H9 (cell line): ENCODE measurements around the gene ATG14. TPM values are rescaled to one million over a fixed set of nuclear protein-coding genes. Genes with fewer than 3 reads are reported as not detected.

ENCODE experiments used
- DNase-seq: peaks from one replicate; pipeline ENCODE4 v3.0.0-alpha.2; 2017
- H2AFZ ChIP-seq: one replicate; pipeline ENCODE4 v1.6.1; 2013; ENCODE audit warnings: mild to moderate bottlenecking, low read length, control low read depth, moderate library complexity
- H2AK5ac ChIP-seq: 2 replicates; pipeline ENCODE4 v1.6.1; 2013; ENCODE audit warnings: low read length, control low read depth, mixed read lengths; ENCODE audit not compliant: insufficient read length
- H2BK120ac ChIP-seq: one replicate; pipeline ENCODE4 v1.6.1; 2013; ENCODE audit warnings: low read depth, mild to moderate bottlenecking, low read length, control low read depth, inconsistent platforms; ENCODE audit not compliant: poor library complexity, severe bottlenecking
- H2BK12ac ChIP-seq: 2 replicates; pipeline ENCODE4 v1.6.1; 2013; ENCODE audit warnings: low read length, control low read depth, mixed read lengths, low read depth; ENCODE audit not compliant: insufficient read length
- H2BK15ac ChIP-seq: 2 replicates; pipeline ENCODE4 v1.6.1; 2013; ENCODE audit warnings: low read depth, low read length, control low read depth
- H2BK20ac ChIP-seq: one replicate; pipeline ENCODE4 v1.6.1; 2013; ENCODE audit warnings: low read depth, mild to moderate bottlenecking, low read length, control low read depth, inconsistent platforms; ENCODE audit not compliant: poor library complexity, severe bottlenecking
- H2BK5ac ChIP-seq: 2 replicates; pipeline ENCODE4 v1.6.1; 2013; ENCODE audit warnings: low read length, control low read depth, mixed read lengths; ENCODE audit not compliant: insufficient read length
- H3K14ac ChIP-seq: 2 replicates; pipeline ENCODE4 v1.6.1; 2013; ENCODE audit warnings: low read length, control low read depth; ENCODE audit not compliant: insufficient read depth
- H3K18ac ChIP-seq: 2 replicates; pipeline ENCODE4 v1.6.1; 2013; ENCODE audit warnings: low read depth, mild to moderate bottlenecking, mixed read lengths, low read length, control low read depth; ENCODE audit not compliant: insufficient read length
- H3K23ac ChIP-seq: 2 replicates; pipeline ENCODE4 v1.6.1; 2013; ENCODE audit warnings: low read length, control low read depth, mixed read lengths, low read depth; ENCODE audit not compliant: insufficient read length
- H3K23me2 ChIP-seq: 2 replicates; pipeline ENCODE4 v1.6.1; 2013; ENCODE audit warnings: low read depth, mild to moderate bottlenecking, mixed read lengths, low read length, control low read depth; ENCODE audit not compliant: insufficient read length, poor library complexity, severe bottlenecking
- H3K27ac ChIP-seq: 2 replicates; pipeline ENCODE4 v1.5.1; 2013; ENCODE audit warnings: low read length, control low read depth, mixed read lengths, low read depth; ENCODE audit not compliant: insufficient read length
- H3K27me3 ChIP-seq: 2 replicates; pipeline ENCODE4 v1.6.1; 2013; ENCODE audit warnings: low read length, control low read depth, inconsistent platforms; ENCODE audit not compliant: insufficient read depth
- H3K4ac ChIP-seq: 2 replicates; pipeline ENCODE4 v1.6.1; 2013; ENCODE audit warnings: low read depth, mild to moderate bottlenecking, control low read depth, inconsistent platforms, low read length, moderate library complexity
- H3K4me1 ChIP-seq: 2 replicates; pipeline ENCODE4 v1.6.1; 2013; ENCODE audit warnings: low read length, control low read depth, inconsistent platforms; ENCODE audit not compliant: insufficient read depth
- H3K4me2 ChIP-seq: 2 replicates; pipeline ENCODE4 v1.6.1; 2013; ENCODE audit warnings: low read length, control low read depth, mixed read lengths; ENCODE audit not compliant: insufficient read length, insufficient read depth
- H3K56ac ChIP-seq: 2 replicates; pipeline ENCODE4 v1.6.1; 2013; ENCODE audit warnings: low read depth, mild to moderate bottlenecking, mixed read lengths, low read length, control low read depth; ENCODE audit not compliant: insufficient read length
- H3K79me1 ChIP-seq: 2 replicates; pipeline ENCODE4 v1.6.1; 2013; ENCODE audit warnings: low read depth, mild to moderate bottlenecking, moderate library complexity, low read length, control low read depth, inconsistent platforms; ENCODE audit not compliant: insufficient read depth, poor library complexity, severe bottlenecking
- H3K79me2 ChIP-seq: 2 replicates; pipeline ENCODE4 v1.6.1; 2013; ENCODE audit warnings: low read length, control low read depth, inconsistent platforms; ENCODE audit not compliant: insufficient read depth
- H3K9ac ChIP-seq: 2 replicates; pipeline ENCODE4 v1.6.1; 2013; ENCODE audit warnings: low read length, control low read depth, mixed read lengths; ENCODE audit not compliant: insufficient read length; ENCODE audit errors: extremely low read depth
- H3K9me3 ChIP-seq: one replicate; pipeline ENCODE4 v1.6.1; 2013; ENCODE audit warnings: low read depth, low read length, inconsistent platforms; ENCODE audit not compliant: control insufficient read depth
- H3T11ph ChIP-seq: one replicate; pipeline ENCODE4 v1.6.1; 2013; ENCODE audit warnings: mild to moderate bottlenecking, low read length, control low read depth, inconsistent platforms
- H4K20me1 ChIP-seq: one replicate; pipeline ENCODE4 v1.6.1; 2013; ENCODE audit not compliant: control insufficient read depth, insufficient read length, insufficient read depth
- H4K5ac ChIP-seq: 2 replicates; pipeline ENCODE4 v1.6.1; 2013; ENCODE audit warnings: low read depth, mild to moderate bottlenecking, mixed read lengths, low read length, control low read depth; ENCODE audit not compliant: insufficient read length
- H4K8ac ChIP-seq: replicated peaks from 2 replicates; pipeline ENCODE4 v1.6.1; 2013; ENCODE audit warnings: low read length, control low read depth, mixed read lengths, low read depth; ENCODE audit not compliant: insufficient read length
- H4K91ac ChIP-seq: 2 replicates; pipeline ENCODE4 v1.6.1; 2013; ENCODE audit warnings: low read depth, mild to moderate bottlenecking, moderate library complexity, mixed read lengths, low read length, control low read depth; ENCODE audit not compliant: insufficient read length
- H3K27ac Mint-ChIP-seq, 3 experiments: 2 replicates in 2 of 3; 3 replicates in 1 of 3; pipeline ENCODE4 v1.8.0; 2020 to 2021; ENCODE audit warnings: mixed read lengths in 3 of 3, mild to moderate bottlenecking in 1 of 3, moderate library complexity in 1 of 3
- H3K27me3 Mint-ChIP-seq: 2 replicates; pipeline ENCODE4 v1.8.0; 2021; ENCODE audit warnings: low read depth, mild to moderate bottlenecking, moderate library complexity, mixed read lengths
- H3K36me3 Mint-ChIP-seq, 3 experiments: 2 replicates in 2 of 3; 3 replicates in 1 of 3; pipeline ENCODE4 v1.8.0; 2020 to 2021; ENCODE audit warnings: low read depth in 3 of 3, mixed read lengths in 3 of 3; ENCODE audit not compliant: insufficient read depth in 1 of 3
- H3K4me1 Mint-ChIP-seq, 2 experiments: 2 replicates each; pipeline ENCODE4 v1.8.0; 2020; ENCODE audit warnings: mixed read lengths in 2 of 2
- H3K4me3 Mint-ChIP-seq, 2 experiments: 2 replicates in 1 of 2; 3 replicates in 1 of 2; pipeline ENCODE4 v1.8.0; 2020 to 2021; ENCODE audit warnings: mild to moderate bottlenecking in 2 of 2, mixed read lengths in 2 of 2, moderate library complexity in 1 of 2
- H3K9me3 Mint-ChIP-seq, 2 experiments: 2 replicates in 1 of 2; 3 replicates in 1 of 2; pipeline ENCODE4 v1.8.0; 2020; ENCODE audit warnings: mild to moderate bottlenecking in 2 of 2, mixed read lengths in 2 of 2, moderate library complexity in 1 of 2
- CTCF ChIP-seq: fragments of 200-600 bp; sonication (generic); conservative IDR thresholded peaks from 3 replicates; pipeline ENCODE4 v1.8.0; 2021; ENCODE audit warnings: antibody characterized with exemption, mild to moderate bottlenecking
- WGBS: extraction: QIAGEN DNeasy Blood & Tissue Kit; methylation state at CpG from one replicate; pipeline ENCODE4 v1.1.7; 2013; ENCODE audit warnings: missing lambda C conversion rate, low lambda C conversion rate, mixed read lengths; ENCODE audit not compliant: insufficient read length; ENCODE audit errors: extremely low coverage; 5-methylcytosine and 5-hydroxymethylcytosine counted together
- total RNA-seq: library from RNA; stranded (reverse); gene quantifications from 2 replicates; pipeline ENCODE4 v1.2.1, GENCODE V29; 2021

The ATG14 gene
- total RNA-seq, 1 experiment from 2014 or later = 13.6 TPM

DNA sequence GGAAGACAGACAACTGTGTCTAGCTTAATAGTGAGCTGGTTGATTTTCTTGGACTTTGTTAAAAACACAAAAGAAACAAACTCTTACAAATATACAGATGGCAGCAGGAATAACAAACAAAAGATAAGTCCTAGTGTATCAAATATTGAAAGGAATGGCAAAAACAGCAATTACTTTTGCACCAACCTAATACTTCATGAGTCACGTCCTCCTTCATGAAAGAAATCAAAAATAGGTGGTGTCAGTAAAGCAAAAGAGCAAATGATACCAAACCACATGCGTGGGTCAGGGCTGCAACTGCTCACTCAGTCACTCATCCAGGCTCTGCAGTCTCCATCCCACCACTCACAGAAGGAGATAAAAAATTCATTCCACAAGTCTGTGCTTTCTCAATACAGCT is 11.8 kb downstream of the ATG14 start:
- H2AFZ ChIP-seq = no peak overlapping the region
- no peak overlapping the region for H3K4me3 Mint-ChIP-seq
- H3K18ac ChIP-seq = no peak overlapping the region
- H4K20me1 ChIP-seq = no peaks in the 10 kb centered on the region
- peaks cover 0 to 11% (median 5%) of the 10 kb centered on the region in 3 experiments; a peak in 4 of 7 replicates for H3K36me3 Mint-ChIP-seq
- H2BK20ac ChIP-seq = no peak overlapping the region
- no peak overlapping the region for H2BK15ac ChIP-seq
- no peaks in the 10 kb centered on the region for H3K27me3 ChIP-seq
- H3K9ac ChIP-seq = no peak overlapping the region
- no peak overlapping the region for H3K56ac ChIP-seq
- no peaks in the 10 kb centered on the region for H3K23me2 ChIP-seq
- H4K91ac ChIP-seq = no peak overlapping the region
- no peaks in the 10 kb centered on the region for H3K9me3 ChIP-seq
- no peak overlapping the region for H2BK120ac ChIP-seq
- TF ChIP-seq CTCF = no peak
- no peak overlapping the region for H3K4me2 ChIP-seq
- peaks cover 4% of the 10 kb centered on the region; the same call in 1 of the 2 replicates for H3K79me2 ChIP-seq
- H3K27me3 Mint-ChIP-seq = no peaks in the 10 kb centered on the region
- no peaks in the 10 kb centered on the region for H3K4me1 Mint-ChIP-seq
- H3K27ac Mint-ChIP-seq = no peak overlapping the region
- no peaks in the 10 kb centered on the region for H3K79me1 ChIP-seq
- H3K4me1 ChIP-seq = no peaks in the 10 kb centered on the region
- H4K5ac ChIP-seq = no peak overlapping the region
- no peak overlapping the region for H4K8ac ChIP-seq
- H2AK5ac ChIP-seq = no peak overlapping the region
- no peak overlapping the region for H3K27ac ChIP-seq
- H3K23ac ChIP-seq = no peak overlapping the region
- DNase-seq = no peak
- no peak overlapping the region for H3T11ph ChIP-seq
- no CpG with 5 or more reads among the region's 2 CpGs for WGBS
- H3K14ac ChIP-seq = no peak overlapping the region
- H2BK5ac ChIP-seq = no peak overlapping the region
- no peak overlapping the region for H2BK12ac ChIP-seq
- no peaks in the 10 kb centered on the region; a peak in 1 of 5 replicates for H3K9me3 Mint-ChIP-seq
- H3K4ac ChIP-seq = no peak overlapping the region
